Measurements from ENCODE around the gene PLA2G1B.

Gene PLA2G1B

GRCh38 chr12:120366845-120367232 is 39.3 kb upstream of the PLA2G1B start:
- H3K36me3 ChIP-seq (ENCODE audit: control insufficient read depth, insufficient read depth, low read length): peaks cover 15% of the 10 kb centered on the region
- H3K9ac ChIP-seq (ENCODE audit: low read depth, low read length): no peak overlapping the region
- no peaks in the 10 kb centered on the region for H3K9me3 ChIP-seq (ENCODE audit: control insufficient read depth, insufficient read depth, low read length)
- H3K27me3 ChIP-seq (ENCODE audit: control insufficient read depth, insufficient read depth, low read length): peaks cover 28% of the 10 kb centered on the region
- H3K4me3 ChIP-seq (ENCODE audit: low read depth, low read length): peak overlapping the region; percentile 63
- H3K4me1 ChIP-seq (ENCODE audit: control insufficient read depth, insufficient read depth, low read length): peaks cover 19% of the 10 kb centered on the region

DNA sequence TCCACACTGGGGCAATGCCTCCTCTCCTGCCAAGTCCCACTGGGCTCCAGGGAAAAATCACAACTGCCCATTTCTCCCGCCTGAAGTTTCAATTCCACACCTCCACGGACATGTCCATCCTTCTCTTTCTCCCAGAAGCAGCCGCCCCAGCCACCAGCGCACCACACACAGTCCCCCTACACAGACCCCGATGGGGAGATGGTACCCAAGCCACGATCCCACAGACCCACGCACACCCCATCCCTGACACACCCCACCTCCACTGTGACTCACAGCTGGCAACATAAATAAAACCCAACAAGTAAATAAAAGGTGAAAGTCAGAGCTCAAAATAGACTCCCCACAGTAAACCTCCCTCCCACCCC is 38.7 kb upstream of the PLA2G1B start:
- H3K9ac ChIP-seq (ENCODE audit: low read depth, low read length): no peak overlapping the region
- peaks cover 15% of the 10 kb centered on the region for H3K36me3 ChIP-seq (ENCODE audit: control insufficient read depth, insufficient read depth, low read length)
- no peaks in the 10 kb centered on the region for H3K9me3 ChIP-seq (ENCODE audit: control insufficient read depth, insufficient read depth, low read length)
- no peak overlapping the region for H3K4me3 ChIP-seq (ENCODE audit: low read depth, low read length)
- H3K4me1 ChIP-seq (ENCODE audit: control insufficient read depth, insufficient read depth, low read length): peaks cover 19% of the 10 kb centered on the region
- H3K27me3 ChIP-seq (ENCODE audit: control insufficient read depth, insufficient read depth, low read length): peaks cover 23% of the 10 kb centered on the region

- H3K9ac ChIP-seq (ENCODE audit: low read depth, low read length): no peak overlapping the region
- H3K36me3 ChIP-seq (ENCODE audit: control insufficient read depth, insufficient read depth, low read length): peaks cover 15% of the 10 kb centered on the region
- H3K4me1 ChIP-seq (ENCODE audit: control insufficient read depth, insufficient read depth, low read length): peaks cover 20% of the 10 kb centered on the region
- peaks cover 18% of the 10 kb centered on the region for H3K27me3 ChIP-seq (ENCODE audit: control insufficient read depth, insufficient read depth, low read length)
- no peak overlapping the region for H3K4me3 ChIP-seq (ENCODE audit: low read depth, low read length)
- no peaks in the 10 kb centered on the region for H3K9me3 ChIP-seq (ENCODE audit: control insufficient read depth, insufficient read depth, low read length)
These were observed 38.2 kb upstream of the PLA2G1B start for GRCh38 chr12:120365675-120366340.

- Histone ChIP-seq H3K4me1 (ENCODE audit: control insufficient read depth, insufficient read depth, low read length) (peaks cover 16% of the 10 kb centered on the region), H3K36me3 (ENCODE audit: control insufficient read depth, insufficient read depth, low read length) (peaks cover 15% of the 10 kb centered on the region), H3K9ac (ENCODE audit: low read depth, low read length) (no peak overlapping the region)
These were observed 36.9 kb upstream of the PLA2G1B start for GRCh38 chr12:120364487-120364886.

GRCh38 chr12:120363274-120363855 is 35.8 kb upstream of the PLA2G1B start:
- Histone ChIP-seq H3K27me3 (ENCODE audit: control insufficient read depth, insufficient read depth, low read length) (peaks cover 3% of the 10 kb centered on the region), H3K9me3 (ENCODE audit: control insufficient read depth, insufficient read depth, low read length) (no peaks in the 10 kb centered on the region), H3K4me3 (ENCODE audit: low read depth, low read length) (no peak overlapping the region), H3K9ac (ENCODE audit: low read depth, low read length) (no peak overlapping the region), H3K36me3 (ENCODE audit: control insufficient read depth, insufficient read depth, low read length) (peaks cover 15% of the 10 kb centered on the region), H3K4me1 (ENCODE audit: control insufficient read depth, insufficient read depth, low read length) (peaks cover 24% of the 10 kb centered on the region)

More at GRCh38 chr12:120364487-120364886, 36.9 kb upstream of the PLA2G1B start:
- H3K27me3 ChIP-seq (ENCODE audit: control insufficient read depth, insufficient read depth, low read length): peaks cover 5% of the 10 kb centered on the region
- H3K4me3 ChIP-seq (ENCODE audit: low read depth, low read length): no peak overlapping the region
- no peaks in the 10 kb centered on the region for H3K9me3 ChIP-seq (ENCODE audit: control insufficient read depth, insufficient read depth, low read length)

DNA sequence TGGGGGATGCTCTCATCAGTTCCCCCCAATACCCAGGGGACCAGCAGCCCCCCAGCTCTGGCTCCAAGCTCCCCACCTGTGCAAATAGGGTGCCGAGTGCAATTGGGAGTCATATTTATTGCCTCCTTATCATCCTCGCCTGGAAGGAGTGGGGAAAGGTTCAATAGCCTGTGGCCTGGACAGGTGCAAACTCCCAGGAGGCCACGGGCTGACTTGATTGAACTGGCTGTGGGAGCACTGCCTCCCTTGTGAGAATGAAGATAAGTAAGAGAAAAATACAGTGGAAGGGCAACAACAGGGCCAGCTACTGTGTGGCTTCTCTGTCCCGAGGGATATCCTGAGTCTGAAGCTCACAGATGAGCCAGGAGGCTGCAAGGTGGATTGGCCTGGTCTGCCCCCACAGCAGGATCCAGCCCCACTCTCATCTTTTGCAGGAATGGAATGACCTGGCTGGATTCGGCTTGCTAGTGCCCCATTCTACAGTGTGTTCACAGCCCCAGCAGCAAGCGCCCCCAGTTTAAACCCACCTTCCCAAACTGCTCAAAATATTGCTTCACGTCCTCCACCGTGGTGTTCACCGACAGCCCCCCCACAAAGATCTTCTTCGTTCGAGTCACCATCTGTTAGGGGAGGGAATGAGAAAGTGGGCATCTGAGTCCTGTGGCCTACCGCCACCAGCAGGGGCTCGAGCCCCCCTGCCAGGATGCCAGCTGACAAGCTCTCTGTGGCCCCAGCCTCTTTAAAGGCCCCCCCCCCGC is 35.1 kb upstream of the PLA2G1B start:
- no peak overlapping the region for H3K9ac ChIP-seq (ENCODE audit: low read depth, low read length)
- H3K36me3 ChIP-seq (ENCODE audit: control insufficient read depth, insufficient read depth, low read length): peaks cover 15% of the 10 kb centered on the region
- peaks cover 27% of the 10 kb centered on the region for H3K4me1 ChIP-seq (ENCODE audit: control insufficient read depth, insufficient read depth, low read length)
- H3K4me3 ChIP-seq (ENCODE audit: low read depth, low read length): no peak overlapping the region
- no peaks in the 10 kb centered on the region for H3K9me3 ChIP-seq (ENCODE audit: control insufficient read depth, insufficient read depth, low read length)
- peaks cover 3% of the 10 kb centered on the region for H3K27me3 ChIP-seq (ENCODE audit: control insufficient read depth, insufficient read depth, low read length)

GRCh38 chr12:120361506-120362208 is 34.1 kb upstream of the PLA2G1B start:
- H3K4me3 ChIP-seq (ENCODE audit: low read depth, low read length): peak overlapping the region; percentile 41
- no peak overlapping the region for H3K9ac ChIP-seq (ENCODE audit: low read depth, low read length)
- no peaks in the 10 kb centered on the region for H3K9me3 ChIP-seq (ENCODE audit: control insufficient read depth, insufficient read depth, low read length)
- peaks cover 29% of the 10 kb centered on the region for H3K4me1 ChIP-seq (ENCODE audit: control insufficient read depth, insufficient read depth, low read length)
- peaks cover 19% of the 10 kb centered on the region for H3K36me3 ChIP-seq (ENCODE audit: control insufficient read depth, insufficient read depth, low read length)
- H3K27me3 ChIP-seq (ENCODE audit: control insufficient read depth, insufficient read depth, low read length): peaks cover 3% of the 10 kb centered on the region

- peaks cover 3% of the 10 kb centered on the region for H3K27me3 ChIP-seq (ENCODE audit: control insufficient read depth, insufficient read depth, low read length)
These were observed 31.5 kb upstream of the PLA2G1B start for GRCh38 chr12:120359128-120359527.

GRCh38 chr12:120358412-120359100 is 31.0 kb upstream of the PLA2G1B start:
- H3K4me1 ChIP-seq (ENCODE audit: control insufficient read depth, insufficient read depth, low read length): peaks cover 30% of the 10 kb centered on the region
- peaks cover 3% of the 10 kb centered on the region for H3K27me3 ChIP-seq (ENCODE audit: control insufficient read depth, insufficient read depth, low read length)
- H3K36me3 ChIP-seq (ENCODE audit: control insufficient read depth, insufficient read depth, low read length): peaks cover 14% of the 10 kb centered on the region
- H3K4me3 ChIP-seq (ENCODE audit: low read depth, low read length): peak overlapping the region; percentile 8
- no peak overlapping the region for H3K9ac ChIP-seq (ENCODE audit: low read depth, low read length)
- no peaks in the 10 kb centered on the region for H3K9me3 ChIP-seq (ENCODE audit: control insufficient read depth, insufficient read depth, low read length)

More at GRCh38 chr12:120359128-120359527, 31.5 kb upstream of the PLA2G1B start:
- Histone ChIP-seq H3K9me3 (ENCODE audit: control insufficient read depth, insufficient read depth, low read length) (no peaks in the 10 kb centered on the region), H3K4me1 (ENCODE audit: control insufficient read depth, insufficient read depth, low read length) (peaks cover 30% of the 10 kb centered on the region), H3K9ac (ENCODE audit: low read depth, low read length) (no peak overlapping the region), H3K4me3 (ENCODE audit: low read depth, low read length) (no peak overlapping the region), H3K36me3 (ENCODE audit: control insufficient read depth, insufficient read depth, low read length) (peaks cover 14% of the 10 kb centered on the region)

- Histone ChIP-seq H3K9me3 (ENCODE audit: control insufficient read depth, insufficient read depth, low read length) (no peaks in the 10 kb centered on the region), H3K9ac (ENCODE audit: low read depth, low read length) (no peak overlapping the region), H3K4me1 (ENCODE audit: control insufficient read depth, insufficient read depth, low read length) (peaks cover 24% of the 10 kb centered on the region), H3K36me3 (ENCODE audit: control insufficient read depth, insufficient read depth, low read length) (peaks cover 10% of the 10 kb centered on the region), H3K27me3 (ENCODE audit: control insufficient read depth, insufficient read depth, low read length) (no peaks in the 10 kb centered on the region), H3K4me3 (ENCODE audit: low read depth, low read length) (no peak overlapping the region)
These were observed 29.5 kb upstream of the PLA2G1B start for GRCh38 chr12:120357104-120357503.

GRCh38 chr12:120356567-120357030 is 29.0 kb upstream of the PLA2G1B start:
- no peaks in the 10 kb centered on the region for H3K27me3 ChIP-seq (ENCODE audit: control insufficient read depth, insufficient read depth, low read length)
- H3K4me3 ChIP-seq (ENCODE audit: low read depth, low read length): no peak overlapping the region
- no peak overlapping the region for H3K9ac ChIP-seq (ENCODE audit: low read depth, low read length)
- H3K4me1 ChIP-seq (ENCODE audit: control insufficient read depth, insufficient read depth, low read length): peaks cover 22% of the 10 kb centered on the region
- H3K36me3 ChIP-seq (ENCODE audit: control insufficient read depth, insufficient read depth, low read length): peaks cover 8% of the 10 kb centered on the region
- H3K9me3 ChIP-seq (ENCODE audit: control insufficient read depth, insufficient read depth, low read length): no peaks in the 10 kb centered on the region
